DMS53 (cell line): ENCODE results near the gene SLC6A18.

Experiments used
- DNase-seq: peaks from one replicate; lab custom pipeline; 2025; lab: John Stamatoyannopoulos, UW

SLC6A18 gene

DNA sequence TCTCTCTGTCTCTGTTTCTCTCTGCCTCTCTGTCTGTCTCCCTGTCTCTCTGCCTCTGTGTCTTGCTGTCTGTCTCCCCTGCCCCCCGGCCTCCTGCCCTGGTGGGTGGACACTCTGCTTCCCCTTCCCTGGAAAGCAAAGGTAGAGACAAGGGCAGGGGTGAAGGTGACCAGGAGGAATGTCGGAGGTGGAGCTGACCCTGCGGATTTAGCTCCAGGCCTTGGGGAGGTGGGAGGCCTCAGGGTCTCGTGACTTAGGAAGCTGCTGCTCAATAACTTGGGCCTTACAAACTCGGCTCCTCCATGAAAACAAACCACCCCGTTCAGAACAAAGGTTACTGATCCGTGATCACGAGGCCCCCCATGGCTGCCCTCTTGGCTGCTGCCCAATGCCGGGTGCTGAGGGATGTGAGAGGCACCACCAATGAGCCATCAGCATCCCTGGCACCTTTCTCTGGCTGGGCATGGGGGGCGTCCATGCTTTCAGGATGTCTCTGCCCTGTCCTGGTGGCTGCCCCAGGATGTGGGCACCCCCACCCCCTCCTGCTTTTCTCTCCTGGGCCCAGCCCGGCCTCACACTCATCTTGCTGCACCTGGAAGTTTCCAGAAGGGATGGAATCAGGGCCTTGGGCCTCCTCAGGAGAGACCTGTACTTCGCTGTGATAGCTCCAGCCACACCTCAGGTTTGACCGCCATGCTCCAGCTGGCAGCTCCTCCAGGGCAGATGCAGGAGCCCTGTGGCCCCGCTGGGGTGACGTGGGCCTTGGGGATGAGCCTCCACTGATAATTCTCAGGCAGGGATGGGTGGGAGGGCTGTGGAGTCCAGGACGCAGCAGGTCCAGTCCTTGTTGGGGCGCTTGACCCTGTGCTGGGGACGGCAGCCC is 38.6 kb upstream of the SLC6A18 start:
- no peak for DNase-seq

GRCh38 chr5:1187234-1187949 is 37.8 kb upstream of the SLC6A18 start:
- DNase-seq = no peak

DNA sequence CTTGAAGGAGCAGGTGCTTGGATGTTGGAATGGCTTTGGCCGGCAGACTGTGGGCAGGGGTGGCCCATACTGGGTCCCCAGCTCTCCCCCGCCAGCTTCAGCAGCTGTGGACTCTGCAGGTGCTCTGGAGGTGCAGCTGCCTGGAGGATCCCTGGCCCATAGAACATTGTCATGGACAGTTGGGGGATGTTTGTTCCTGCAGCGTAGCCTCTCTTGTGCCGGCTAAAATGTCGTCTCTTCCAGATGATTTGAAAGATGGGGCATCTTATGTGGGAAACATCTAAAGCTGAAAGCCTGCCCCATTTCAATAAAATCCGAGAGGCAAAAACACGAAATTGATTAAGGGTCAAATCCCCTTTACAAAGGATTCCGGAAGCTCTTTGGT is 37.2 kb upstream of the SLC6A18 start:
- DNase-seq = no peak

DNA sequence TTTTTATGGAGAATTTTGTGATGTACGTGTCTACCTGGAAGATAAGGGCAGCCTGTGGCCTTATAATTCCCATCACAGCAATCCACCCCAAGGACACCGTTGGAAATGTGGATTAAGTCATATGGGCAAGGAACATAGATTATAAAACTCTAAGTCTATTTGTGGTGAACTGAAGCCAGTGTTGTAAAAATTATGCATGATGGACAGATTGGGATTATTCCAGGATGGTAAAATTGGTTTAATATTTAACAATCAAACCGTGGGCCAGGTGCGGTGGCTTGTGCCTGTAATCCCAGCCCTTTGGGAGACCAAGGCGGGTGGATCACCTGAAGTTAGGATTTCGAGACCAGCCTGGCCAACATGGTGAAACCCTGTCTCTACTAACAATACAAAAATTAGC is 36.7 kb upstream of the SLC6A18 start:
- no peak for DNase-seq

- no peak for DNase-seq
These were observed 35.9 kb upstream of the SLC6A18 start for GRCh38 chr5:1189269-1189668.

GRCh38 chr5:1190278-1190677 is 34.9 kb upstream of the SLC6A18 start:
- DNase-seq = no peak

- DNase-seq = no peak
These were observed 34.3 kb upstream of the SLC6A18 start for GRCh38 chr5:1190837-1191239.

DNA sequence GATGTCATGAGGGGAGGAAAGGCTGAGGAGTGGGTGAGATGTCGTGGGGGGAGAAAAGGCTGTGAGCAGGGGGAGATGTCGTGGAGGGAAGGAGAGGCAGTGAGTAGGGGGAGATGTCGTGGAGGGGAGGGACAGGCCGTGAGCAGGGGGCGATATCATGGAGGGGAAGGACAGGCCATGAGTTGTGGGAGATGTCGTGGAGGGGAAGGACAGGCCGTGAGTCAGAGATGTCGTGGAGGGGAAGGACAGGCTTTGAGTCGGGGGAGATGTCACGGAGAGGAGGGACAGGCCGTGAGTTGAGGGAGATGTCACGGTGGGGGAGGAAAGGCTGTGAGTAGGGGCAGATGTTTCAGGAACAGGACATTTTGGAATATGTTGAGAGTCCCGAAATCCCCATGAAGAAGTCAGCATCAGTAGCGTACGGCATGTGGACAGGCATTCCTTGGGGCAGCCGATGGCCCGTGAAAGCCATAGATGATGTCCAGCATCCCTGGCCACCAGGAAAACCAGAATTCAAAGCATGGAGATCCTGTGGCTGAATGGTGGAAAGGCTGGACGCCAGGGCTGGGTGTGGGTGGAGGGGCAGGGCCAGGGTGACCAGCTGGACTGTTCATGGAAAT is 32.1 kb upstream of the SLC6A18 start:
- DNase-seq = peak; percentile 65

DNA sequence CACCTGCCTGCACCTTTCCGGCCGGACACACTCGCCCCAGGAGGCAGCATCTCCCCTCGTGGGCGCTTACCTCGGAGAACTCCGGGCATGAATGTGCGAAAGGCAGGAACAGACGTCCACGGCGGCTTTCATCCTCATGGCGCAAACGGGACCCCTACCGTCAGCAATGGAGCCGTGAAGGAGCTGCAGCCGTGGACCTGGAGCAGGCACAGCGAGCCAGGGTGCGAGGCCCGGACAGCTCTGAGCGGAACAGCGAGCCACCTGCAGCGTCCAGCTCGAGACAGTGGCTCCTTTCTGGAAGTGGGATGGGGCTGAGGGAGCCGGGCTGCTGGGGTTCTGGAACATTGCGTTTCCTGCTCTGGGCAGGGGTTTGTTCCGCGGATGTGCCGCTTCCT is 31.6 kb upstream of the SLC6A18 start:
- peak; percentile 70 for DNase-seq

DNA sequence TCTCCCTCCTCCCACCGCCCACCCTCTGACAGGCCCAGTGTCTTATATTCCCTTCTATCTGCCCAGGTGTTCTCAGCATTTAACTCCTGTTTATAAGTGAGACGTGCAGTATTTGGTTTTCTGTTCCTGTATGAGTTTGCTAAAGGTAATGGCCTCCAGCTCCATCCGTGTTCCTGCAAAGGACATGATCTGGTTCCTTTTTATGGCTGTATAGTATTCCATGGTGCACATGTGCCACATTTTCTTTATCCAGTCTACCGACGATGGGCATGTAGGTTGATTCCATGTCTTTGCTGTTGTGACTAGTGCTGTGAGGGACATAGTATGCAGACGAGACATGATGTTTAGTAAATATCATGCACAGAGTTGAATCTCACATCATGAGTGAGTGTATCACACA is 30.8 kb upstream of the SLC6A18 start:
- no peak for DNase-seq

DNA sequence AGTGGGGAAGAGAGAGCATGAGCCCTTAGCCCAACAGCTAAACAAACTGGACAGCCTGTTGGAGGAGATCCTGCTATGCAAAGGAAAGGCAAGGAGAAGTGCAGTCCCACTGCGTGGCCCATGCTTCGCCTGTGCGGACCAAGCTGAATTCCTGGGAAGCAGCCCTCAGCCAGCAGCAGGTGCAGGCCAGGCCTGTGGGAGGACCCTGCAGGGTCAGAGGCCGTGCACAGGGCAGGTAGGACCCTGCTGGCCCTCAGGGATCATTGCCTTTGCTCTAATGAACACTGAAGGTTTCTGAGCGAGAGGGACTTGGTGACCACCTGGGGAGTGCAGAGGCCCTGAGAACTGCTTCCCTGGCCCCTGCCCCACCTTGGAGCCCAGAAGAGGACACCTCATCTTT is 29.7 kb upstream of the SLC6A18 start:
- no peak for DNase-seq

DNA sequence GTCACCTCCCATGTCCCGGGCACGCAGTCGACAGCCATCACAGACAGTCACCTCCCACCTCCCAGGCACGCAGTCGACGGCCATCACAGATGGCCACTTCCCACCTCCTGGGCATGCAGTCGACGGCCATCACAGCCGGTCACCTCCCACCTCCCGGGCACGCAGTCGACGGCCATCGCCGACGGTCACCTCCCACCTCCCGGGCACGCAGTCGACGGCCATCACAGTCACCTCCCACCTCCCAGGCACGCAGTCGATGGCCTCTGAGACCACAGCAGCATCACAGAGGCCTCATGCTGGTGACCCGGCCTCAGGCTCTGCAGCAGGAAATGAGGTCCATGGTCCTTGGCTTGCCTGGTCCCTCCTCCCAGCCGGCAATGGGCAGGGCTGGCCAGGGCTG is 29.3 kb upstream of the SLC6A18 start:
- DNase-seq = no peak

DNA sequence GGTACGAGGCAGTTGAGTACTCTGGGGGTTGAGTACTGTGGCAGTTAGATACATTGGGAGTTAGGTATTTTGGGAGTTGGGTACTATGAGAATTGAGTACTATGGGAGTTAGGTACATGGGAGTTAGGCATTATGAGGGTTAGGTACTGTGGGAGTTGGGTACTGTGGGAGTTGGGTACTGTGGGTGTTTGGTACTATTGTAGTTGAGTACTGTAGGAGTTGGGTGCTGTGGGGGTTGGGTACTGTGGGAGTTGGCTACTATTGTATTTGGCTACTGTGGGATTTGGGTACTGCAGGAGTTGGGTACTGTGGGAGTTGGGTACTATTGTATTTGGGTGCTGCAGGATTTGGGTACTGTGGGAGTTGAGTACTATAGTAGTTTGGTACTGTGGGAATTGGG is 28.6 kb upstream of the SLC6A18 start:
- no peak for DNase-seq

DNA sequence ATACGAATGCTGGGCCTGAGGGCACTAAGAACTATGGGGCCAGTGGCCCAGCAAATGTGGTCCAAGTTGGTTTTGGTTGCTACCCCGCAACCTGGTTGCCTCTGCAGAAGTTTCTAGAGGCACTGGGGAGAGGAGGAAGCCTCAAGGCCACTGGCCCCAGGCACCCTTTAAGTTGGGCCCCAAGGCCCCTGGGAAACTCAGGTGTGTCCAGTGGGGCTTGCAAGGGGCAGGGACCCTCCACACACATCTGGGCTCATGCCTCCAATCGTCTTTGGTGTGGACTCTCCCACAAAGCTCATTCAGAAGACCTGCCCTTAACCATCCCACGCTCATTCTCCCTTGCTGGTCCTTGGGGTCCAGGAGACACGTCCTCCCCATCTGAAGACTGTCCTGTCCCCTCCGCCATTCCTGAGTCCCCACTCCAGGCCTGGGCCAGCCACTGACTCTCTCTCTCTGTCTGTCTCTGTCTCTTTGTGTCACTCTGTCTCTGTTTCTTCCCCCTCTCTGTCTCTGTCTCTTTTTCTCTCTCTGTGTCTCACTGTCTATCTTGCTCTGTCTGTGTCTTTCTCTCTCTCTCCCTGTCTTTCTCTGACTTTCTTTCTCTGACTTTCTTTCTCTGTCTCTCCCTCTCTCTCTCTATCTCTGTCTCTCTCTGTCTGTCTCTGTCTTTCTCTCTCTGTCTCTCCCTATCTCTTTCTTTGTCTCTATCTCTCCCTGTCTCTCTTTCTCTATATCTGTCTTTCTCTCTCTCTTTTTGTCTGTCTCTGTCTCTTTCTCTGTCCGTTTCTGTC is 27.1 kb upstream of the SLC6A18 start:
- DNase-seq = no peak

DNA sequence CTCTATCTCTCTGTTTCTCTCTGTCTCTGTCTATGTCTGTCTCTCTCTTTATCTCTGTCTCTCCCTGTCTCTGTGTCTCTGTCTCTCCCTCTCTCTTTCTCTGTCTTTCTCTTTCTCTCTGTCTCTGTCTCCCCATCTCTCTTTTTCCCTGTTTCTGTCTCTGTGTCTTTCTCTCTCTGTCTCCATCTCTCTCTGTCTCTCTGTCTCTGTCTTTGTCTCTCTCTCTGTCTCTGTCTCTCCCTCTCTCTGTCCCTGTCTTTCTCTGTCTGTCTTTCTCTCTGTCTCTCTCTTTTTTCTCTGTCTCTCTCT is 25.9 kb upstream of the SLC6A18 start:
- no peak for DNase-seq

- DNase-seq = peak; percentile 49
These were observed 25.3 kb upstream of the SLC6A18 start for GRCh38 chr5:1199649-1200494.

- DNase-seq = no peak
These were observed 24.5 kb upstream of the SLC6A18 start for GRCh38 chr5:1200495-1201326.

DNA sequence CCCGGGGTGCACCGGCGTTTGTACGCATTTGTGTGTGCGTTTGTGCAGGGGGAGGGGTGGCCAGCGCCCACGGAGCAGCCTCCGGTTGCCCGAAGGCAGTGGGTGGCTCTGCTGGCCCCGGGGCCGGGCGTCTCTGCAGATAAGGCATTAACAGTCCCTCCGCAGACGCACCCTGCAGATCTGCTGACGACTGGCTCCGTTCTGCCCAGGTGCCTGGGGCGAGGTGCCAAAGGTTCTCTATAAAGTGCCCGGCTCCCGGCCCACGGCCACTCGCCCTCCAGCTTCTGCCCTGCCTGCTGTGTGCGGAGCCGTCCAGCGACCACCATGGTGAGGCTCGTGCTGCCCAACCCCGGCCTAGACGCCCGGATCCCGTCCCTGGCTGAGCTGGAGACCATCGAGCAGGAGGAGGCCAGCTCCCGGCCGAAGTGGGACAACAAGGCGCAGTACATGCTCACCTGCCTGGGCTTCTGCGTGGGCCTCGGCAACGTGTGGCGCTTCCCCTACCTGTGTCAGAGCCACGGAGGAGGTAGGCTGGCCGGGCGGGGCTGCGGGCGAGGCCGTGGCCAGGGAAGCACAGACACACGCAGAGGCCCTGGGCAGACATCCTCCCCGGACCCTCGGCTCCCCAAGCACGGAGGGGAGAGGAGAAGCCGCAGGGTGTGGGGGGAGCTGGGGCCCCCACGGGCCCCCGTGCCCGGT is 23.7 kb upstream of the SLC6A18 start, which contains the start of gene SLC6A19:
Gene SLC6A19 (plus strand): TSS at position 269 of the 699 bp plus-strand sequence. CDS start 56 bp downstream, at position 325.
- DNase-seq = peak; percentile 47

DNA sequence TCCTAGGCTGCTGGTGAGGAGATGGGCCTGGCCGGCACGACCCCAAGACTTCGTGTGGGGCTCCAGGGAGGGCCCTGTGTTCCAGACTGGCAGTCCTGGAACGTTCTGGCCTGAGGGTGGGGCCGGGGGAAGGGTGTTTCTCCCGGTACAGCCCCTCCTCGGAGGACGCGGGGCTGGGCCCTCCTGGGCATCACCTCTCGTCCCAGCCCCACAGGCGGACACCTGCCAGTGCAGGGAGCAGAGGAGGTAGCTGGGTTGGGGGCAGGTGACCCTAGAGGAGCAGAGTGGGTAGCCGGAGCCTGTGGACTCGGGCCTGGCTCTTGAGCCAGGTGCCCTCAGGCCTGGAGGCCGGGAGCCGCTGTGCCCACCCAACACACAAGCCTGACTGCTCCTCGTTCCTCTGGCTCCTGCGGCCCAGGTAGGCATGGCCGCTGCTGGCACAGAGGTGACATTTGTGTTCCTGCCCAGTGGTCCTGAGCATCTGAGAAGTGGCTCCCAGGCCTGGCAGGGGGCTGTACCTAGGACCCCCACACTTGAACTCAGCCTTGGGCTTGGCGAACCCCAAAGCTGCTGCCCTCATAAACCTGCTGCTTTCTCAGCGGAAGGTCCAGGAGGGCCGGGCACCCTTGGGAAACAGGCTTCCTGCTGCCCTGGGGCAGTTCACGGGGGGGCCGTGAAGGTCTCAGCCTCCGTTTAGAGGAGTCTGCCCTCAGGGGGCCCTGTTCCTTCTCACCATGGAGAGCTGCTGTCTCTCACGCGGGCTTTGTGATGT is 23.0 kb upstream of the SLC6A18 start:
- no peak for DNase-seq
